Measurements from ENCODE around the gene SELE. TPM values are rescaled to one million over a fixed set of nuclear protein-coding genes. Genes with fewer than 3 reads are reported as not detected.

SELE gene
- total and polyA plus RNA-seq, 4 donors, result 0.09 to 4.2 (median 3.3) TPM

DNA sequence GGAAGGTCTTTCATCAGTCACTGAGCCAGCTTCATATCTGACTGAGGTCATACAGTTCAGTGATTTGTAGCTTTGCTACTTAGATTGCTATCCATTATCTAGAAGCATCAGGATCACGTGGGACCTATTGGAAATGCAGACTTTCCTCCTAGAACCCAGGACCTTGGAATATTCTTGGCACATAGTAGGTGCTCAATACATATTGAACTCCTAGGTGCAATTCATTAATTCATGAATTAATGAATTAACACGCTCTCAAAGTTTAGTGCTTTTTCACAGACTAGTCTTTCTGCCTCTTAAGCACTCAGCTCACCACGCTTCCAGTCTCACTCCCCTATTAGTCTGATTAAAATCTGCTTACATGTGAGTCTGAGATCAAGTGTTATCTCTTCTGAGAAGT is 48.7 kb upstream of the SELE start:
- no peak overlapping the region for H3K4me3 ChIP-seq (ENCODE audit: low read depth in 1 of 3, low read length in 3 of 3)
- H3K4me1 ChIP-seq (ENCODE audit: control insufficient read depth in 4 of 4, insufficient read depth in 4 of 4, low read length in 3 of 4), result peaks cover 4 to 15% (median 6%) of the 10 kb centered on the region in 4 donors
- no peak for DNase-seq (ENCODE audit: low spot score)
- no peak for TF ChIP-seq FOXA1 (IDR thresholded peaks at IDR 0.05)
- no peak for TF ChIP-seq RXRA (IDR thresholded peaks at IDR 0.05)
- no peak for TF ChIP-seq SP1 (IDR thresholded peaks at IDR 0.05)
- TF ChIP-seq, protein P1, sequence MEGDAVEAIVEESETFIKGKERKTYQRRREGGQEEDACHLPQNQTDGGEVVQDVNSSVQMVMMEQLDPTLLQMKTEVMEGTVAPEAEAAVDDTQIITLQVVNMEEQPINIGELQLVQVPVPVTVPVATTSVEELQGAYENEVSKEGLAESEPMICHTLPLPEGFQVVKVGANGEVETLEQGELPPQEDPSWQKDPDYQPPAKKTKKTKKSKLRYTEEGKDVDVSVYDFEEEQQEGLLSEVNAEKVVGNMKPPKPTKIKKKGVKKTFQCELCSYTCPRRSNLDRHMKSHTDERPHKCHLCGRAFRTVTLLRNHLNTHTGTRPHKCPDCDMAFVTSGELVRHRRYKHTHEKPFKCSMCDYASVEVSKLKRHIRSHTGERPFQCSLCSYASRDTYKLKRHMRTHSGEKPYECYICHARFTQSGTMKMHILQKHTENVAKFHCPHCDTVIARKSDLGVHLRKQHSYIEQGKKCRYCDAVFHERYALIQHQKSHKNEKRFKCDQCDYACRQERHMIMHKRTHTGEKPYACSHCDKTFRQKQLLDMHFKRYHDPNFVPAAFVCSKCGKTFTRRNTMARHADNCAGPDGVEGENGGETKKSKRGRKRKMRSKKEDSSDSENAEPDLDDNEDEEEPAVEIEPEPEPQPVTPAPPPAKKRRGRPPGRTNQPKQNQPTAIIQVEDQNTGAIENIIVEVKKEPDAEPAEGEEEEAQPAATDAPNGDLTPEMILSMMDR (IDR thresholded peaks at IDR 0.05; ENCODE audit: low read depth, low read length, missing input control), result no peak
- no peak for TF ChIP-seq YY1 (IDR thresholded peaks at IDR 0.05)
- TF ChIP-seq, protein P2, sequence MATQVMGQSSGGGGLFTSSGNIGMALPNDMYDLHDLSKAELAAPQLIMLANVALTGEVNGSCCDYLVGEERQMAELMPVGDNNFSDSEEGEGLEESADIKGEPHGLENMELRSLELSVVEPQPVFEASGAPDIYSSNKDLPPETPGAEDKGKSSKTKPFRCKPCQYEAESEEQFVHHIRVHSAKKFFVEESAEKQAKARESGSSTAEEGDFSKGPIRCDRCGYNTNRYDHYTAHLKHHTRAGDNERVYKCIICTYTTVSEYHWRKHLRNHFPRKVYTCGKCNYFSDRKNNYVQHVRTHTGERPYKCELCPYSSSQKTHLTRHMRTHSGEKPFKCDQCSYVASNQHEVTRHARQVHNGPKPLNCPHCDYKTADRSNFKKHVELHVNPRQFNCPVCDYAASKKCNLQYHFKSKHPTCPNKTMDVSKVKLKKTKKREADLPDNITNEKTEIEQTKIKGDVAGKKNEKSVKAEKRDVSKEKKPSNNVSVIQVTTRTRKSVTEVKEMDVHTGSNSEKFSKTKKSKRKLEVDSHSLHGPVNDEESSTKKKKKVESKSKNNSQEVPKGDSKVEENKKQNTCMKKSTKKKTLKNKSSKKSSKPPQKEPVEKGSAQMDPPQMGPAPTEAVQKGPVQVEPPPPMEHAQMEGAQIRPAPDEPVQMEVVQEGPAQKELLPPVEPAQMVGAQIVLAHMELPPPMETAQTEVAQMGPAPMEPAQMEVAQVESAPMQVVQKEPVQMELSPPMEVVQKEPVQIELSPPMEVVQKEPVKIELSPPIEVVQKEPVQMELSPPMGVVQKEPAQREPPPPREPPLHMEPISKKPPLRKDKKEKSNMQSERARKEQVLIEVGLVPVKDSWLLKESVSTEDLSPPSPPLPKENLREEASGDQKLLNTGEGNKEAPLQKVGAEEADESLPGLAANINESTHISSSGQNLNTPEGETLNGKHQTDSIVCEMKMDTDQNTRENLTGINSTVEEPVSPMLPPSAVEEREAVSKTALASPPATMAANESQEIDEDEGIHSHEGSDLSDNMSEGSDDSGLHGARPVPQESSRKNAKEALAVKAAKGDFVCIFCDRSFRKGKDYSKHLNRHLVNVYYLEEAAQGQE (IDR thresholded peaks at IDR 0.05), result no peak
- TF ChIP-seq GABPA (IDR thresholded peaks at IDR 0.05 in 1 of 2, conservative IDR thresholded peaks at IDR 0.05 in 1 of 2), result no peak
- 77% methylated on average over 3 of the region's 3 CpGs for WGBS
- no peaks in the 10 kb centered on the region for H3K9me3 ChIP-seq (ENCODE audit: control insufficient read depth in 4 of 4, low read length in 3 of 4)
- no peaks in the 10 kb centered on the region for H3K36me3 ChIP-seq (ENCODE audit: control insufficient read depth in 4 of 4, insufficient read depth in 3 of 4, low read depth in 1 of 4, low read length in 3 of 4)
- no peak overlapping the region for H3K27ac ChIP-seq (ENCODE audit: low read depth in 1 of 2, low read length in 2 of 2)
- H3K9ac ChIP-seq (ENCODE audit: low read depth in 1 of 2, low read length in 2 of 2), result no peak overlapping the region
- H3K27me3 ChIP-seq (ENCODE audit: control insufficient read depth in 4 of 4, insufficient read depth in 4 of 4, low read length in 3 of 4), result no peaks in the 10 kb centered on the region

- no peak for DNase-seq (ENCODE audit: low spot score)
- H3K4me3 ChIP-seq (ENCODE audit: low read depth in 1 of 3, low read length in 3 of 3), result no peak overlapping the region
- no peak overlapping the region for H3K27ac ChIP-seq (ENCODE audit: low read depth in 1 of 2, low read length in 2 of 2)
- no peak overlapping the region for H3K9ac ChIP-seq (ENCODE audit: low read depth in 1 of 2, low read length in 2 of 2)
- no peaks in the 10 kb centered on the region for H3K9me3 ChIP-seq (ENCODE audit: control insufficient read depth in 4 of 4, low read length in 3 of 4)
- TF ChIP-seq SP1 (IDR thresholded peaks at IDR 0.05) (no peak), FOXA1 (IDR thresholded peaks at IDR 0.05) (no peak), GABPA (IDR thresholded peaks at IDR 0.05 in 1 of 2, conservative IDR thresholded peaks at IDR 0.05 in 1 of 2) (no peak), ATF3 (IDR thresholded peaks at IDR 0.05) (no peak), FOXA2 (IDR thresholded peaks at IDR 0.05) (no peak), MAX (IDR thresholded peaks at IDR 0.05) (no peak), HNF4A (conservative IDR thresholded peaks at IDR 0.05) (no peak), ZBTB33 (IDR thresholded peaks at IDR 0.05) (no peak), JUND (IDR thresholded peaks at IDR 0.05) (no peak), NR2F2 (IDR thresholded peaks at IDR 0.05) (no peak), TAF1 (conservative IDR thresholded peaks at IDR 0.05) (no peak), HNF4G (IDR thresholded peaks at IDR 0.05) (no peak), RAD21 (IDR thresholded peaks at IDR 0.05) (no peak), YY1 (IDR thresholded peaks at IDR 0.05) (no peak)
- TF ChIP-seq, protein P1 (IDR thresholded peaks at IDR 0.05; ENCODE audit: low read depth, low read length, missing input control), result no peak
- TF ChIP-seq, protein P2 (IDR thresholded peaks at IDR 0.05), result no peak
- peaks cover 4 to 15% (median 6%) of the 10 kb centered on the region in 4 donors for H3K4me1 ChIP-seq (ENCODE audit: control insufficient read depth in 4 of 4, insufficient read depth in 4 of 4, low read length in 3 of 4)
- WGBS, result 64% methylated on average over 4 of the region's 4 CpGs
- no peaks in the 10 kb centered on the region for H3K27me3 ChIP-seq (ENCODE audit: control insufficient read depth in 4 of 4, insufficient read depth in 4 of 4, low read length in 3 of 4)
- H3K36me3 ChIP-seq (ENCODE audit: control insufficient read depth in 4 of 4, insufficient read depth in 3 of 4, low read depth in 1 of 4, low read length in 3 of 4), result no peaks in the 10 kb centered on the region
Observed at GRCh38 chr1:169779970-169780369, 46.1 kb upstream of the SELE start.
